GM12864 (cell line): ENCODE results near the gene NECTIN1.

Experiments used
- DNase-seq: peaks from one replicate; pipeline ENCODE4 v3.0.0-alpha.2; 2011; ENCODE audit warnings: low read depth
- H3K4me3 ChIP-seq: 2 replicates; pipeline ENCODE4 v1.5.1; 2011; ENCODE audit warnings: mild to moderate bottlenecking, low read depth, low read length, control low read depth
- CTCF ChIP-seq: IDR thresholded peaks from 2 replicates; pipeline ENCODE4 v1.5.1; 2011; ENCODE audit warnings: low read depth, mild to moderate bottlenecking, moderate library complexity, low read length, control low read depth, inconsistent platforms; ENCODE audit errors: missing control alignments

NECTIN1 gene

GRCh38 chr11:119708384-119708783 is 20.6 kb downstream of the NECTIN1 start:
- no peak for TF ChIP-seq CTCF
- no peak for DNase-seq

GRCh38 chr11:119706887-119707286 is 22.1 kb downstream of the NECTIN1 start:
- peak; percentile 14 for TF ChIP-seq CTCF
- no peak for DNase-seq
- no peak overlapping the region for H3K4me3 ChIP-seq

More at GRCh38 chr11:119708384-119708783, 20.6 kb downstream of the NECTIN1 start:
- no peak overlapping the region for H3K4me3 ChIP-seq

GRCh38 chr11:119706029-119706428 is 23.0 kb downstream of the NECTIN1 start:
- no peak for DNase-seq
- H3K4me3 ChIP-seq = no peak overlapping the region
- TF ChIP-seq CTCF = no peak

- TF ChIP-seq CTCF = no peak
- H3K4me3 ChIP-seq = no peak overlapping the region
- no peak for DNase-seq
Observed at GRCh38 chr11:119705362-119705761, 23.6 kb downstream of the NECTIN1 start.

DNA sequence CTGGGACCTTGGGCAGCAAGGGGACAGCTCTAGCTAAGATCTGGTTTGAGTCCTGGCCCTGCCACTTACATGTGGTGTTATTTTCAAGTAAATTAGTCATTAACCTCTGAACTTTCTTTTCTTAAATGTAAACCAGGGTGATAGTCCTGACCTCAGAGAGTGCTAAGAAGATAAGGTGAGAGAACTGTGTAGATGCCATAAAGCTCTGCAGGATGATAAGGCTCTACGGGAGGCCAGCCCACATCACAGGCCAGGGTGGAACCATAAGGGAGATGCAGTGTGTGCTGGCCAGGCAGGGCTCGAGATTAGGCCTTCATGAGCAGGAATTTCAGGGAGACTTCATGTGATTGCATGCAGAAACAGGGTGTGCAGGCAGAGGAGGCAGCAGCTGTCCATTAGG is 24.2 kb downstream of the NECTIN1 start:
- no peak overlapping the region for H3K4me3 ChIP-seq
- TF ChIP-seq CTCF = no peak
- DNase-seq = no peak

- TF ChIP-seq CTCF = no peak
- no peak overlapping the region for H3K4me3 ChIP-seq
- DNase-seq = no peak
Observed at GRCh38 chr11:119701591-119702549, 27.1 kb downstream of the NECTIN1 start.
